CD4-positive, alpha-beta T cell treated with Interleukin-21 for 1 hour (primary cell): ENCODE data around the gene N4BP2L2.

Experiments
- DNase-seq: peaks from one replicate; pipeline ENCODE4 v3.0.0-alpha.2; 2020

N4BP2L2 gene

DNA sequence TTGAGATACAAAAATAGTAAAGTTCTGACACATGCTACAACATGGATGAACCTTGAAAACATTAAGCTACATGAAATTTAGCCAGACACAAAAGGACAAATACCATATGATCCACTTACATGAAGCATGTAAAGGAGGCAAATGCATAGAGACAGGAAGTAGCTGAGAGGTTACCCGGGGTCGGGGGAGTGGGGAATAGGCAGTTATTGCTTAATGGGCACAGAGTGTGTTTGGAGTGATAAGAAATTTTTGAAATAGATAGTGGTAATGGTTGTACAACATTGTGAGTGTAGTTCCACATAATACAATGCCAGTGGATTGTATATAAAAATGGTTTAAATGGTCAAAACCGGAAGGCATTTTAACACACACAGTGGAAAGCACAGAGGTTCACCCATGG, 115.0 kb downstream of the N4BP2L2 start:
- no peak for DNase-seq

DNA sequence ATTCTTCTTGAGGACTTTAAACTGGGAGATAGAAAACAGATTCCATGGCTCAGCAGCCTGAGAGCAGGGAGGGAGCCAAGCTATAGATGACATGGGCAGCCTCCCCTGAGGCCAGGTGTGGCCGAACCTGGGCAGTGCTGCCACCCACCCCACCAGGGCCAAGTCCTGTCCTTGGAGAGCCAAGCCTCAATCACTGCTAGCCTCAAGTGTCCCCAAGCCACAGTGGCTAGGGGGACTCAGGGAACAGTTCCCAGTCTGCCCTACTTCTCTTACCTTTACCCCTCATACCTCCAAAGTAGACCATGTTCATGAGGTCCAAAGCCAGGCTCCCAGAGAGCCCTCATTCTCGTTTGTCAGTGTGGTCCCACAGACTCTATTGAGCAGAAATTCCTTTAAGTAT, 118.7 kb downstream of the N4BP2L2 start:
- no peak for DNase-seq

DNA sequence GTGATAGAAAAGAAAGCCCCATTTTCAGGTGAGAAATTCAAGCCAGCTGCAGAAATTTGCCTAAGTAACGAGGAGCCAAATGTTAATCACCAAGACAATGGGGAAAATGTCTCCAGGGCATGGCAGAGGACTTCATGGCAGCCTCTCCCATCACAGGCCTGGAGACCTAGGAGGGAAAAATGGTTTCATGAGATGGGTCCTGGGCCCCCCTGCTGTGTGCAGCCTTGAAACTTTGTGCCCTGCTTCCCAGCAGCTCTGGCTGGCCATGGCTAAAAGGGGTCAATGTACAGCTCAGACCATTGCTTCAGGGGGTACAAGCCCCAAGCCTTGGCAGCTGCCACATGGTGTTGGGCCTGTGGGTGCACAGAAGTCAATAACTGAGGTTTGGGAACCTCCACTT, 120.6 kb downstream of the N4BP2L2 start:
- no peak for DNase-seq

DNA sequence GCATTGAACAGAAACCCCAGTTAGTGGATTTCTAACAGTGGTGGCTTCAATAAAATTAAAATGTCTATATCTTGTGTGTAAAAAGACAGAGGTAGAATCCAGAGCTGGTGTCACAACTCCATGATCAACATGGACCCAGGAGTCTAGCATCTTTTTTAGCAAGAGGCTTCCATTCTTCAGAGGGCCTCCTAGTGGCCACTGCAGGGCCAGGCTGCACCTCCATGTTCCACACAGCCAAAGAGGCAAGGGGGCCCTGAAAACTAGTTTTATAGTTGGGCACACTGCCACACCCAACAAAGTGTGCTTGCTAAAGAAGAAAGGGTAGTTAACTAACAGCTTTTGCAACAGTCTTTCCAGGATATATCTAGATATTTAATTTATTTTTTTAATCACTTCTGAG, 123.6 kb downstream of the N4BP2L2 start:
- DNase-seq: peak; percentile 41

DNA sequence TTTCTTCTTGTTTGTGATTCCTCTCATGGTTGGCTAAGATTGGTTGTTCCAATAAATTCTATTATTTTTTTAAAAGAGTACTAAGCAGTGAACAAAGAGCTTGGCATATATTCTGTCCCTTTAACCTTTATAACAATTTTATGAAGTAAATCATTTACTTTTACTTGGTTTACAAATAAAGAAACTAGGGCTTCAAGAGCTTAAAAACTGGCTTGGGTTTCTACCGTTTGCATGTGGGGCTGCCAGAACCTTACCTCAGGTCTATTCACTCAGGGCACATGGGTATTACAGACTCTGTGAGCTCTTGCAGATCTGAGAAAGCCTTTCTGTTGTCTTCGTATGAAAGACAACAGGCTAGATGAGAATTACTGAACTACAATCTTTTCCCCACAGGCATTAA, 124.0 kb downstream of the N4BP2L2 start:
- no peak for DNase-seq

DNA sequence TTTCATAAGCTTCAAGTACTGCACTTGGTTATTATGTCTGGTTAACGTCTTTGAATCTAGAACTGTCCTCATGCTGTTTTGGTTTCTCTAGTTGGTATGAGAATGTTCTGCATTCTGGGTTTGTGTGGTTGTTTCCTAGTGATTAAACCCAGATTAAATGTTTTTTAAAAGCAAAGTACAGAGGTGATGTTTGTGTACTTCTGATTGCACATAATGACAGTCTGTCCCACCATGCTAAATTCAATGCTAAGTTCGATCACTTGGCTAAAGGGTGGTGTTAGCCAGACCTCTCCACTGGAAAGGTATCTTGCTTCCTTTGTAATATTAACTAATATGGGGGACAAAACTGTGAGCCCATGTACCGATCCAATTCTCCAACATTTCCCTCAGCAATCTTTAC, 125.3 kb downstream of the N4BP2L2 start:
- no peak for DNase-seq

DNA sequence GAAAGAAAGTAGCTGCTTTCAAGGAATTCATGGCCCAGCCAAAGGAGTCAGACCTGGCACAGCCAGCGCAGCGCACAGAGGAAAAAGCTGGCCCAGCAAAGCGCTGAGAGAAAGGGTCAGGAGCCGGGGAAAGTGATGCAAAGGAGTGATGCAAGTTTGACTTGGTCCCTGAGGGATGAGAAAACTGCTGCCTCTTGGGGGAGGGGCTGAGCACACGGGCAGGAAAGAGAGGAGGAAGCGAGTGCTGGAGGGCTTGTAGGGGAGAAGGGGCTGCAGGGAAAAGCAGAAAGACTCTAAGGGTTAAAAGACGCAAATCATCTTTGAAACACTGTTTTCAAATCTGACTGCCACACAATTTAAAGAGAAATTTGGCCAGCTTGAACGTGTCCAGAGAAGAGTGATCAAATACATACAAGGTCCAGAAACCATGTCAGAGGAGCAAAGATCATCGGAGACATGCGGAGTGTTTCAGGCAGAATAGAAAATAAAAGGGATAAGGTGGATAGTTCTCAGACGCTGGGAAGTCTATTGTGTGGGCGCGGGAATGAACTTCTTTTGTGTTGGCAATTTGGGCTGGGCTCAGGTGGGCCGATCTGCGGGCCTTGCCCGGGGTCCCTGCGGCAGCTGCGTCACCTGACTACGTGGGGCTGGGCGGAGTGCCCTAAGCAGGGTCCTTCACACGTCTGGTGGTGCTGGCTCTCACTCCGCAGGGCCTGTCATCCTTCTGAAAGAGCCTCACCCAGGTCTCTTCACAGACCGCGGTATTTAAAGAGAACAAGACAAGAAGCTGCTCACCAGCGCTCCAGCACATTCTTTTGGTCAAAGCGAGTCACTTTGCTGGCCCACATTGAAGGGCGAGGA, 128.8 kb downstream of the N4BP2L2 start:
- DNase-seq: no peak

DNA sequence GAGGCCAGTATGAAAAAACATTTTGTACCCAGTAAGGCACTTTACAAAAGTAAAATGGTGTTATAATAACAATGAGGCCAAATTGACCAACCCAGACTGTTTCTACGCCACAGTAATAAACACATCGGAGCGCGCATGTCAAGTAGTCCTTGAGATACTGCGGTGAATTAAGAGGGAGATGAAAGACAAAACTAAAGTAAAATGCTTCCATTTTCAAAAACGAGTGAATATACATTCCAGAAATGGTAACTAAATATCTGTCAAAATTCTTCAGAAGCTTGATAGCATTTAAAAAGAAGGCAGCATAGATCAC, 129.6 kb downstream of the N4BP2L2 start:
- no peak for DNase-seq

DNA sequence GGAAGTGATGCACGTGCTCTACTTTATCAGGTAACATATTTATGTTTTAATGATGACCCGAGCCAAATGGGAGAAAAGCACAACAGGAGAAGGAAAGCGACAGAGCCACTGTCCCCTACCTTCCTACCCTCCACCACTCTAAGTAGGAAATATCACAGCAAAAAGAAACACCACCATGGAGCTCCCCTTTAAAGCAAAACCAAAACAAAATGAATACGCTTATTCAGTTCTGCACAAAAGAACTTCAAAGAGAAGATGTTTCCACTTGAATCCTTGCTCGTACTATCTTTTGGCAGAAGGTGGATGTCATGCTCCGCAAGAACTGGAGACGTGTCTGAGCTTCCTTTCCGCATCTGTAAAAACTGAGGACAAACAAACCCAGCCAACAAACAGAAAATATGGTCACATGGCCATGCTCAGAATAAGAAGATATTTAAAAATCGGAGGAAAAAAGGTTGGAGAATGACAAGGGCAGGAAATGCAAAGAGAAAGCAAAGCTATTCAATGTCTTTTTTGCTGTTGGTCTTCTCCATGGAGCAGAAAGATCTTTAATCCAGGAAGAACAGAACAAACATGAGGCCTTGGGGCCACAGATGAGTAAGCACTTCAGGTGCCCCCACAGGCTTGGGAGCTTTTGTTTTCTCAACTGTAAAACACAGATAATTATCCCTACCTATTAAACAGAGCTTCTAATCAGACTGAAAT, 130.1 kb downstream of the N4BP2L2 start:
- no peak for DNase-seq

DNA sequence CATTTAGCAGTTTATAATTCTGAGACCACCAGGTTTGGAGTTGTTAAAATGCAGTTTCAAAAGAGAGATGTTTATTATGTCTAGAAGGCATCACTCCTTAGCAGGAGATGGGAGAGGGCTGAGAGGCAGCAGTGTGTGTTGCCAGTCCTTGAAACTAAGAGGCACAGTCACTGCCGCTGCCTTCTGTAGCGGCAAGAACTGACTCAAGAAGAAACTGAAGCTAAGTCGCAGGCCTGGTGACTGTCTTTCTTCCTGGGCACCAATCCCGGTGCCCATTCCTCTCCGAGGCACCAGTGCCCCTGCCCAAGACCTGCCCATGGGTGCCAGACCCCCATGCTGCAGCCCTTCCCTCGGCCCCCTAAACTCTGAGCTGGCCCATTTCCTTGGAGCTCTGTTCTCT, 130.7 kb downstream of the N4BP2L2 start:
- no peak for DNase-seq

DNA sequence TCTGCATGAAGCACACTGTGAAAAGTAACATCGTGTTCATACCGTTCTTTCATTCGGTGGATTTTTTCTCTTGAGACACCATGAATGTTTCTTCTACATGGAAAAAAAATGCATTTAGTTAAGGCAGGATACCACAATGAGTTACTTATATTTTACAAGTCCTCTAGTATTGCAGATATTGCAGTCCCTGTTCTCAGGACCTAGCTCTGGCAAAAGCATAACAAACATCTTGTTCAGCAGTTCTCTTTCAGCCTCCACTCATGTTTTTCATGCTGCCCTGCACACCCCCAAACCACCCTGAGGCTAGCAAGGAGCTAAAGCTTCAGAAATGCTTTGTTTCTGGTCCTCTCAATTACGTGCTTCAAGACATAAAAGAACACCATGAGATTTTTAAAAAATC, 135.5 kb downstream of the N4BP2L2 start:
- DNase-seq: no peak

DNA sequence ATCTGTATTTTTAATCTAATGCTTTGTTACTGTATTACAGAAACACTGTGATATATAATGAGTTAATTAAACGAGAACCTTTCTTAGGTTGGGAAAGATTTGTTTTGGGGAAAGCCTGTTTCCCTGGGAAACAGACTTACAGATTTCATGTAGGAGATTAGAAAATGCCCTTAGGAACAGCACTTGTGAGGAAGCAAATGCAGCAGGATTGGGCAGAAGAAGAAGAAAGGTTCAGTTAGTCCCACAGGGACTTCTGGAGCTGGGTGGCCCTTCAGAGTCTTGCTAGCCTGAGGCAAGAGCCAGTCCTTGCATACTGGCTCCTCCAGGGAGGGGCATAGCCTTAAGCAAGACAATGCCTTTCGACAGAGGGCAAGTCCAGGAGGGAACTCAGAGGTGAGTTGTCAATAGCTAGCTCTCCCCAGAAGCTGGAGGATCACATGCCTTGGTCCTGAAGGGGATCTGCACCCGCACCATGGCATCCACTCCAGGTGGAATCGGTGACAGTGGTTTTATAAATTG, 147.4 kb downstream of the N4BP2L2 start:
- DNase-seq: no peak

DNA sequence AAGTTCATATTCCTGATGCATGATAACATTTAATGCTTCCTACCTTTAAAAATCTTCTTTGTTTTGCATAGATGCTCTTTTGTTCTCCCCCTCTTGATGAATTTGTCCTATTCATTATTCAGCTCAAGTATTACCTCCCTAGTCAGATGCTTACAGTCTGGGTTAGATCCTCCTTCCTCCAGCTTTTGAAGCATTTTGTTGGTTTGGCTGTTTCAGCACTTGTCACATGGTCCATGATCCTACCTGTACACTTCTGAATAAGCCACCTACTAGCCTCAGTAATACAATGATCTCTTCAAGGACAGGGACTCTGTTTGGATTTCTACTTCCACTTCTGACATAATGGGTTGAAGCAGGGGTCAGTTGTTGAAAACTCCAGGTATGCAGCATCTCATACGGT, 148.1 kb downstream of the N4BP2L2 start:
- DNase-seq: no peak

DNA sequence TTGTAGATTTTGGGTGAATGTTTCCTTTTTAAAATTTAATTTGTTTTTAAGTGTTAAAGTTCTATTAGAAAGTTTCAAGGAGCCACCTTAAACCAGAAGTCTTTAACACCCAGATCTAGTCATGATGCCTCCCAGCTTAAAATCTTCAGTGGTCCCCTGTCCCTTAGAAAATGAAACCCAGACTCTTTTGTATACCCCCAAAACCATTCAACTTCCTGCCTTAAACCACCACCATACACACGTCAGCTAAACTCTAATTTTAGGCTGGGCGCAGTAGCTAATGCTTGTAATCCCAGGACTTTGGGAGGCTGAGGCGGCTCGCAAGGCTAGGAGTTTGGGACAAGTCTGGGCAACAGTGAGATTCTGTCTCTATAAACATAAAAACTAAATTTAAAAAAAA, 148.5 kb downstream of the N4BP2L2 start:
- peak; percentile 41 for DNase-seq

DNA sequence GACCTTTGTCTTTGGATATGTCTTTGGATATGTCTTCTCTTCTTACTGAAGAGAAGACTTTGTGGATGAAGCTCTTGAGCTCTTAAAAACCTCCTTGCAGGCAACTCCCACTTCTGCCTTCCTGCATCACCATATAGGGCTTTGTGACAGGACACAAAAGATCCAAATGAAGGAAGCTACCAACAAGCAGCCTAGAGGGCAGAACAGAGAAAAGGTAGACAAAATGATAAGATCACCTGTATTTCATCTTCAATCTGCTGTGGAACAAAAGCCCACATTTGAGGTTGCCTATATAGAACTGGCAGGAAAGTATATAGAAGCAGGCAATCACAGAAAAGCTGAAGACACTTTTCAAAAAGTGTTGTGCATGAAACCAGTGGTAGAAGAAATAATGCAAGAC, 153.2 kb downstream of the N4BP2L2 start:
- no peak for DNase-seq

DNA sequence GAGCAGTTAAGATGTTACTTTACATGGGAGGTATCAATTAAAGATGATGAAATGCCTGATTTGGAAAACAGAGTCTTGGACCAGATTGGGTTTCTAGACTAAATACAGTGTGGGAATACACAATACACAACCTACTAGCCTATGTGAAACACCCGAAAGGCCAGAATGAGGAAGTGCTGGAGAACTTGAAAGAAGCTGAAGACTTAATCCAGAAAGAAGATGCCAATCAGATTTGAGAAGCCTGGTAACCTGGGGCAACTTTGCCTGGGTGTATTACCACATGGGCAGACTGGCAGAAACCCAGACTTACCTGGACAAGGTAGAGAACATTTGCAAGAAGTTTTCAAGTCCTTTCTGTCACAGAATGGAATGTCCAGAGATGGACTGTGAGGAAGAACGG, 153.9 kb downstream of the N4BP2L2 start:
- no peak for DNase-seq

DNA sequence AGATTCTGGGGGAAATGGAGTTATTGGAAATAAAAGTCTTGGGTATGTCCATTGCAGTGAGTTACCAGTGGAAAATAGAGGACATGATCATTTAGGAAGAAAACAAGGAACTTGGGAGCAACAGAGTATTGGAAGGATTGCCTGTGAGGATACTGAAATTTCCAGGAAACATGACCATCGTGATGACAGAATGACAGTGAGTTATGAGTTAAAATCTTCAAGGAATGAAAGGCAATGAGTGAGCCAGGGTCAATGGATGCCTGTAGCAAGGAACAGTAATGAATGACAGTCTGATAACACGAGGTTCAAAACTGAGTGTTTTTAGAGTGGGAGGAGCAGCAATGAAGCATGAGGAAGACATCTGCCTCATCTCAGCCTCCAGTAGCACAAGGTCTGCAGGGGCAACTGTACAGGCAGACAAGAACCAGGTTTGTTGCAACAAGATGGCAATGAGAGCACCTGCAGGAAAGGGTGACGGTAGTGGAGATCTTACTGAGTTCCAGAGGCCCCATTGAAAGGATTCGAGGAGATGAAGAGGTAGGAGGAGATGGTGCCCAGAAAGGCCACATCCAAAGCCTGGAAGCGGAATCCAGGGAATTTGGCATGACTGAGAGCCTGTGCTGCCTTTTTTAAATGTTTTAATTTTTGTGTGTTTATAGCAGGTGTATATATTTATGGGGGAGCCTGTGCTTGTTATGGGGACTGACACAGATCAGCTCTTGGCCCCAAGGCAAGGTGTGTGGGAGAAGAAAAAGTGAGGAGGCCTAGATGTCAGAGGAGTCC, 154.6 kb downstream of the N4BP2L2 start:
- no peak for DNase-seq
